Kasumi-1 (cell line): ENCODE data around the gene SERPINE2.

Experiments used
- DNase-seq, 2 experiments: peaks; one replicate each; lab custom pipeline; 2025; lab: John Stamatoyannopoulos, UW

Gene SERPINE2

GRCh38 chr2:223973606-223974005 lies 65.5 kb downstream of the SERPINE2 start:
- no peak for DNase-seq

- no peak for DNase-seq
These were observed 66.4 kb downstream of the SERPINE2 start for GRCh38 chr2:223972656-223973102.

GRCh38 chr2:223971731-223972130 lies 67.4 kb downstream of the SERPINE2 start:
- DNase-seq = no peak

- peak; percentile 47 to 50 for DNase-seq
These were observed 68.5 kb downstream of the SERPINE2 start for GRCh38 chr2:223970343-223971128.

GRCh38 chr2:223969856-223970255 lies 69.2 kb downstream of the SERPINE2 start:
- no peak for DNase-seq

- no peak for DNase-seq
These were observed 69.8 kb downstream of the SERPINE2 start for GRCh38 chr2:223969315-223969714.

GRCh38 chr2:223967981-223968380 lies 71.1 kb downstream of the SERPINE2 start:
- DNase-seq = no peak

- DNase-seq = no peak
These were observed 79.4 kb downstream of the SERPINE2 start for GRCh38 chr2:223959688-223960087.

- peak; percentile 62 to 75 for DNase-seq
These were observed 81.8 kb downstream of the SERPINE2 start, which contains the start of gene MRPL44 for GRCh38 chr2:223957092-223957851. TSS of gene MRPL44 (plus strand) at chr2:223957463. CDS start at chr2:223957473, 10 bp downstream.

- no peak for DNase-seq
These were observed 82.8 kb downstream of the SERPINE2 start for GRCh38 chr2:223956300-223956699.

GRCh38 chr2:223954401-223954800 lies 84.7 kb downstream of the SERPINE2 start:
- DNase-seq = no peak

GRCh38 chr2:223952280-223952968 lies 86.7 kb downstream of the SERPINE2 start:
- DNase-seq = no peak

GRCh38 chr2:223950448-223951347 lies 88.4 kb downstream of the SERPINE2 start:
- no peak for DNase-seq

- no peak for DNase-seq
These were observed 89.7 kb downstream of the SERPINE2 start for GRCh38 chr2:223949241-223949840.

GRCh38 chr2:223947711-223948205 lies 91.3 kb downstream of the SERPINE2 start:
- no peak for DNase-seq

GRCh38 chr2:223945755-223946154 lies 93.3 kb downstream of the SERPINE2 start:
- no peak for DNase-seq

GRCh38 chr2:223944703-223945531 lies 94.2 kb downstream of the SERPINE2 start, which contains the start of gene WDFY1:
TSS of gene WDFY1 (minus strand) at chr2:223945335. CDS start at chr2:223945284, 51 bp downstream.
- peak; percentile 39 to 69 for DNase-seq

GRCh38 chr2:223944166-223944702 lies 94.9 kb downstream of the SERPINE2 start:
- DNase-seq = peak in 1 of 2 experiments; percentile 6

GRCh38 chr2:223943561-223944008 lies 95.5 kb downstream of the SERPINE2 start:
- DNase-seq = no peak
